Body of pancreas (tissue), 4 donors: ENCODE results near the gene SNX3. TPM values are rescaled to one million over a fixed set of nuclear protein-coding genes. Genes with fewer than 3 reads are reported as not detected.

Experiments
- ATAC-seq: fragments of 150-250 bp; one replicate; pipeline ENCODE4 v1.9.1; 2016
- DNase-seq, 4 donors: peaks; one replicate each; pipeline ENCODE4 v3.0.0-alpha.2; 2019
- H3K27ac ChIP-seq, 4 donors: fragments of 200-600 bp; sonication (generic); 1 replicate in 3 of 4; 2 replicates in 1 of 4; pipeline versions ENCODE4 v1.5.1 to v1.6.1; 2016 to 2019; ENCODE audit warnings: mild to moderate bottlenecking in 1 of 4, mixed read lengths in 1 of 4, moderate library complexity in 1 of 4
- H3K27me3 ChIP-seq, 2 donors: fragments of 200-600 bp; sonication (generic); one replicate each; pipeline ENCODE4 v1.6.0; 2016; ENCODE audit warnings: mild to moderate bottlenecking in 1 of 2
- H3K36me3 ChIP-seq, 2 donors: fragments of 200-600 bp; sonication (generic); replicated peaks in 1 of 2; 2 replicates each; pipeline ENCODE4 v1.5.1; 2016; ENCODE audit warnings: low read depth in 2 of 2; ENCODE audit not compliant: insufficient read depth in 1 of 2
- H3K4me1 ChIP-seq: fragments of 200-600 bp; sonication (generic); one replicate; pipeline ENCODE4 v1.6.0; 2016
- H3K4me3 ChIP-seq, 2 donors: fragments of 200-600 bp; sonication (generic); 1 replicate in 1 of 2; 2 replicates in 1 of 2; pipeline ENCODE4 v1.5.1; 2016 to 2019
- H3K9me3 ChIP-seq, 3 donors: fragments of 200-600 bp; sonication (generic); 1 replicate in 2 of 3; 2 replicates in 1 of 3; pipeline ENCODE4 v1.5.1; 2016
- POLR2A ChIP-seq, 3 donors: fragments of 450-650 bp; IDR thresholded peaks; one replicate each; pipeline ENCODE4 v1.6.1; 2016; ENCODE audit warnings: antibody characterized with exemption in 3 of 3, mild to moderate bottlenecking in 2 of 3
- WGBS, 2 donors: methylation state at CpG; one replicate each; pipeline ENCODE4 v1.1.5; 2017; 5-methylcytosine and 5-hydroxymethylcytosine counted together
- intact Hi-C: fragments of 100-400 bp; cut with DNase I; formaldehyde crosslinking; loops from one replicate; pipeline ENCODE4 v1.15.1; 2023
- total RNA-seq, 2 donors: library from RNA; depleted of rRNA; stranded (reverse); fragments of >200 nt; gene quantifications; one replicate each; pipeline ENCODE4 v1.1.0, GENCODE V29; 2016
- TF ChIP-seq, protein P1 (sequence below), 7 experiments: fragments of 450-650 bp in 4 of 7; fragments of 200-600 bp in 3 of 7; sonication (generic) in 3 of 7; IDR thresholded peaks; one replicate each; pipeline ENCODE4 v1.5.1; 2016 to 2019; ENCODE audit warnings: antibody characterized with exemption in 7 of 7

Gene SNX3
- total RNA-seq, 2 donors from 2014 or later: 61.6 to 77.0 TPM

- TF ChIP-seq, protein P1, sequence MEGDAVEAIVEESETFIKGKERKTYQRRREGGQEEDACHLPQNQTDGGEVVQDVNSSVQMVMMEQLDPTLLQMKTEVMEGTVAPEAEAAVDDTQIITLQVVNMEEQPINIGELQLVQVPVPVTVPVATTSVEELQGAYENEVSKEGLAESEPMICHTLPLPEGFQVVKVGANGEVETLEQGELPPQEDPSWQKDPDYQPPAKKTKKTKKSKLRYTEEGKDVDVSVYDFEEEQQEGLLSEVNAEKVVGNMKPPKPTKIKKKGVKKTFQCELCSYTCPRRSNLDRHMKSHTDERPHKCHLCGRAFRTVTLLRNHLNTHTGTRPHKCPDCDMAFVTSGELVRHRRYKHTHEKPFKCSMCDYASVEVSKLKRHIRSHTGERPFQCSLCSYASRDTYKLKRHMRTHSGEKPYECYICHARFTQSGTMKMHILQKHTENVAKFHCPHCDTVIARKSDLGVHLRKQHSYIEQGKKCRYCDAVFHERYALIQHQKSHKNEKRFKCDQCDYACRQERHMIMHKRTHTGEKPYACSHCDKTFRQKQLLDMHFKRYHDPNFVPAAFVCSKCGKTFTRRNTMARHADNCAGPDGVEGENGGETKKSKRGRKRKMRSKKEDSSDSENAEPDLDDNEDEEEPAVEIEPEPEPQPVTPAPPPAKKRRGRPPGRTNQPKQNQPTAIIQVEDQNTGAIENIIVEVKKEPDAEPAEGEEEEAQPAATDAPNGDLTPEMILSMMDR (IDR thresholded peaks at IDR 0.05): no peak
- TF ChIP-seq POLR2A (IDR thresholded peaks at IDR 0.05): no peak
- H3K4me1 ChIP-seq: peaks cover 12% of the 10 kb centered on the region
- H3K9me3 ChIP-seq: no peaks in the 10 kb centered on the region
- DNase-seq: no peak
- ATAC-seq: no peak
- no peak overlapping the region for H3K4me3 ChIP-seq
- 94 to 96% methylated on average over 8 of the region's 8 CpGs for WGBS, 2 donors
- intact Hi-C loops: no loop called here
- H3K36me3 ChIP-seq: no peaks in the 10 kb centered on the region
- no peak overlapping the region for H3K27ac ChIP-seq
- no peaks in the 10 kb centered on the region for H3K27me3 ChIP-seq
Measured at GRCh38 chr6:108200186-108200585, 60.7 kb downstream of the SNX3 start.

GRCh38 chr6:108198761-108199498 is 61.9 kb downstream of the SNX3 start:
- no peak for DNase-seq
- H3K27ac ChIP-seq: no peak overlapping the region
- WGBS, 2 donors: 79% methylated on average over 7 to 19 of the region's 19 CpGs
- intact Hi-C loops: no loop called here
- H3K27me3 ChIP-seq: no peaks in the 10 kb centered on the region
- H3K9me3 ChIP-seq: no peaks in the 10 kb centered on the region
- H3K4me1 ChIP-seq: peaks cover 9% of the 10 kb centered on the region
- H3K36me3 ChIP-seq: no peaks in the 10 kb centered on the region
- no peak overlapping the region for H3K4me3 ChIP-seq
- ATAC-seq: no peak
- TF ChIP-seq, protein P1 (IDR thresholded peaks at IDR 0.05): no peak
- no peak for TF ChIP-seq POLR2A (IDR thresholded peaks at IDR 0.05)

DNA sequence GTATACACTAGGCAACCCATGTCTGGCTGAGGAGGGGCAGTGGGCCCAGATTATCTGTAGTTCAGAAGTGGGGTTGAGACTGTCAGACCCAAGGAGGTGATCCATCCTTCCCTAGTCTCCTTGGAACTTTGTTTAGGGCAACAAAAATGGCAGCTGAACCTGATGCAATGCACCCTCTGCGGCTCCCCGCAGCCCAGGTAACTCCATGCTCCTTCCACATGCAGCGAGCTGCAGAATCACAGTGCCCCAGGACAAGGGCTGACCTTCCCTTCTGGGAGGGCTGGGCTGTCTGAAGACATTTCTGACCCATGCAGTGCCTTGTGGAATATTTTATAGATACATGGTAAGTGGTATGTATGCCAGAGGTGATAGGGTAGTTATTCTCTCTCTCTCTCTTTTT is 65.6 kb downstream of the SNX3 start:
- intact Hi-C loops: no loop called here
- Histone ChIP-seq H3K4me1 (no peaks in the 10 kb centered on the region), H3K9me3 (no peaks in the 10 kb centered on the region), H3K4me3 (no peak overlapping the region), H3K27ac (no peak overlapping the region), H3K36me3 (no peaks in the 10 kb centered on the region), H3K27me3 (no peaks in the 10 kb centered on the region)
- no peak for TF ChIP-seq POLR2A (IDR thresholded peaks at IDR 0.05)
- TF ChIP-seq, protein P1 (IDR thresholded peaks at IDR 0.05): no peak
- 85 to 87% methylated on average over 3 of the region's 3 CpGs for WGBS, 2 donors
- DNase-seq: no peak
- no peak for ATAC-seq

DNA sequence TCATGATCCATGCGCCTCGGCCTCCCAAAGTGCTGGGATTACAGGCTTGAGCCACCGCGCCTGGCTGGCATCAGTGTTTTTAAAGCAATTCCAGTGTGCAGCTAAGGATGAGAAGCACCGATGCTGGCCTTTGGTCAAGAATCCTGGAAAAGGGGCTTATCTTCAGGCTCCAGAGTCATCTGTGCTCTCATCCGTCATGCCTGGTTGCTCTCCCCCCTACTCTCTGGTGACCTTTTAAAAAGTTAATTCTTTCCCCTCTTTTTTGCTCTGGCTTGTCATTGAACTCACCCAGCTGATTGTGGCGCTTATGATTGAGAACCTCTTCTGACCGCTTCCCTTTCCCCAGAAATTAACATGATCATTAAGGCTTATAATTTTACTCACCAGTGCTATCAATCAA is 66.3 kb downstream of the SNX3 start:
- H3K9me3 ChIP-seq: no peaks in the 10 kb centered on the region
- H3K27ac ChIP-seq: no peak overlapping the region
- DNase-seq (no peak), ATAC-seq (no peak)
- H3K27me3 ChIP-seq: no peaks in the 10 kb centered on the region
- no peak for TF ChIP-seq POLR2A (IDR thresholded peaks at IDR 0.05)
- TF ChIP-seq, protein P1 (IDR thresholded peaks at IDR 0.05): no peak
- WGBS, 2 donors: 86 to 90% methylated on average over 8 of the region's 8 CpGs
- H3K4me1 ChIP-seq: no peaks in the 10 kb centered on the region
- intact Hi-C loops: no loop called here
- H3K36me3 ChIP-seq: no peaks in the 10 kb centered on the region
- no peak overlapping the region for H3K4me3 ChIP-seq

DNA sequence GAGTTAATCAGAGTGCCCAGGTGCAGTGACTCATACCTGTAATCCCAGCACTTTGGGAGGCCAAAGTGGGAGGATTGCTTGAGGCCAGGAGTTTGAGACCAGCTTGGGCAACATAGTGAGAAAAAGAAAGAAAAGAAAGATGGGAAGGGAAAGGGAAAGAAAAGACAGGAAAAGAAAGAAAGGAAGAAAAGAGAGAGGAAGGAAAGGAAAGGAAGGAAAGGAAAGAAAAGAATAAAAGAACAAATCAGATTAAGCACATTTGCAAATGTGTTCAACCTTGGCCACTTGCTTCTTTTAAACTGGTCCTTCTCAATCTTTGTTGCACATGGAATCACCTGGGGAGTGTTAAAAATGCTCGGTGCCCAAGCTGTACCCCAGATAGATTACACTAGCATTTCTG is 67.0 kb downstream of the SNX3 start:
- H3K9me3 ChIP-seq: no peaks in the 10 kb centered on the region
- no peak overlapping the region for H3K27ac ChIP-seq
- intact Hi-C loops: no loop called here
- DNase-seq (no peak), ATAC-seq (no peak)
- WGBS, 2 donors: 64 to 85% methylated on average over 1 of the region's 1 CpG
- no peaks in the 10 kb centered on the region for H3K4me1 ChIP-seq
- TF ChIP-seq, protein P1 (IDR thresholded peaks at IDR 0.05): no peak
- no peak for TF ChIP-seq POLR2A (IDR thresholded peaks at IDR 0.05)
- H3K27me3 ChIP-seq: no peaks in the 10 kb centered on the region
- H3K4me3 ChIP-seq: no peak overlapping the region
- H3K36me3 ChIP-seq: no peaks in the 10 kb centered on the region
